Endothelial cell of umbilical vein (primary cell): ENCODE measurements around the gene FTH1. TPM values are rescaled to one million over a fixed set of nuclear protein-coding genes. Genes with fewer than 3 reads are reported as not detected.

Source experiments
- BruUV-seq: library from RNA; stranded (reverse); fragments of 400-500 nt; replicated peaks from 2 replicates; lab custom pipeline; 2021; lab: Mats Ljungman, UMichigan
- CTCF ChIA-PET: fragments of 300-600, 350-600 bp; sonication (Branson Sonifier 250); formaldehyde crosslinking; loops from one replicate; lab custom pipeline; 2021; ENCODE audit warnings: antibody characterized with exemption, inconsistent platforms; lab: Charles Lee
- POLR2A ChIA-PET: fragments of 300-600, 350-600 bp; sonication (Branson Sonifier 250); formaldehyde crosslinking; loops from one replicate; lab custom pipeline; 2021; ENCODE audit warnings: antibody characterized with exemption, inconsistent platforms; lab: Charles Lee
- DNase-seq: peaks from one replicate; pipeline ENCODE4 v3.0.0-alpha.2; 2011; ENCODE audit warnings: low read depth, low spot score
- FAIRE-seq: peaks from 2 replicates; lab custom pipeline; 2011; peaks lifted over from hg19 to GRCh38; lab: Jason Lieb, UNC
- H2AFZ ChIP-seq: 2 replicates; pipeline ENCODE4 v1.6.0; 2012; ENCODE audit warnings: low read depth, low read length, control low read depth, inconsistent platforms
- H3K27ac ChIP-seq: 2 replicates; pipeline ENCODE4 v1.5.1; 2011; ENCODE audit warnings: low read depth, mild to moderate bottlenecking, control low read depth, low read length, moderate library complexity; ENCODE audit not compliant: insufficient read depth
- H3K27me3 ChIP-seq, 2 experiments: 2 replicates each; pipeline versions ENCODE4 v1.6.0 to v1.6.1; 2011; ENCODE audit warnings: low read length in 2 of 2, mixed read lengths in 1 of 2; ENCODE audit not compliant: control insufficient read depth in 2 of 2, insufficient read depth in 2 of 2
- H3K36me3 ChIP-seq, 2 experiments: 2 replicates in 1 of 2; 3 replicates in 1 of 2; pipeline ENCODE4 v1.5.1; 2011; ENCODE audit warnings: low read length in 2 of 2, mild to moderate bottlenecking in 1 of 2, moderate library complexity in 1 of 2; ENCODE audit not compliant: control insufficient read depth in 2 of 2, insufficient read depth in 2 of 2; ENCODE audit errors: extremely low read depth in 1 of 2
- H3K4me1 ChIP-seq: 3 replicates; pipeline ENCODE4 v1.5.1; 2011; ENCODE audit warnings: mild to moderate bottlenecking, low read length; ENCODE audit not compliant: control insufficient read depth, insufficient read depth; ENCODE audit errors: extremely low read depth
- H3K4me2 ChIP-seq: 2 replicates; pipeline ENCODE4 v1.6.1; 2011; ENCODE audit warnings: low read length, control low read depth, mixed read lengths; ENCODE audit not compliant: insufficient read depth
- H3K4me3 ChIP-seq, 3 experiments: fragments of 200-600 bp in 1 of 3; sonication (generic), shearing (Covaris generic) in 1 of 3; replicated peaks in 1 of 3; 2 replicates each; pipeline ENCODE4 v1.5.1; 2011 to 2016; ENCODE audit warnings: control low read depth in 3 of 3, low read length in 3 of 3, mild to moderate bottlenecking in 2 of 3, inconsistent platforms in 1 of 3, low read depth in 1 of 3, moderate library complexity in 1 of 3; ENCODE audit not compliant: insufficient read depth in 1 of 3
- H3K79me2 ChIP-seq: 2 replicates; pipeline ENCODE4 v1.6.0; 2012; ENCODE audit warnings: low read length, inconsistent platforms; ENCODE audit not compliant: control insufficient read depth, insufficient read depth
- H3K9ac ChIP-seq: replicated peaks from 2 replicates; pipeline ENCODE3; 2011; ENCODE audit warnings: low read length, control low read depth; ENCODE audit not compliant: insufficient read depth; ENCODE audit errors: extremely low read depth
- H3K9me1 ChIP-seq: replicated peaks from 3 replicates; pipeline ENCODE4 v1.6.0; 2011; ENCODE audit warnings: mild to moderate bottlenecking, low read length; ENCODE audit not compliant: control insufficient read depth, insufficient read depth; ENCODE audit errors: extremely low read depth
- H3K9me3 ChIP-seq: replicated peaks from 2 replicates; pipeline ENCODE4 v1.5.1; 2012; ENCODE audit warnings: low read length, inconsistent platforms; ENCODE audit not compliant: control insufficient read depth, insufficient read depth
- H4K20me1 ChIP-seq: replicated peaks from 2 replicates; pipeline ENCODE3; 2011; ENCODE audit warnings: mild to moderate bottlenecking, low read length; ENCODE audit not compliant: control insufficient read depth, insufficient read depth; ENCODE audit errors: extremely low read depth
- CTCF ChIP-seq, 2 donors: IDR thresholded peaks; 1 replicate in 1 of 2; 2 replicates in 1 of 2; pipeline ENCODE4 v1.5.1; 2011; ENCODE audit warnings: low read length in 2 of 2, mild to moderate bottlenecking in 2 of 2, moderate library complexity in 2 of 2, control low read depth in 1 of 2, inconsistent platforms in 1 of 2, low read depth in 1 of 2; ENCODE audit not compliant: insufficient read depth in 1 of 2; ENCODE audit errors: extremely low read depth in 1 of 2
- EZH2 ChIP-seq: IDR thresholded peaks from 2 replicates; pipeline ENCODE4 v1.6.1; 2012; ENCODE audit warnings: borderline replicate concordance, low read depth, mild to moderate bottlenecking, moderate library complexity, low read length, inconsistent platforms; ENCODE audit not compliant: severe bottlenecking
- FOS ChIP-seq: IDR thresholded peaks from 2 replicates; pipeline ENCODE4 v1.6.1; 2011; ENCODE audit warnings: mild to moderate bottlenecking, low read length, moderate library complexity, borderline replicate concordance; ENCODE audit not compliant: insufficient read depth
- GATA2 ChIP-seq: IDR thresholded peaks from 2 replicates; pipeline ENCODE4 v1.7.0; 2011; ENCODE audit warnings: low read depth, mild to moderate bottlenecking, moderate library complexity, mixed read lengths, low read length; ENCODE audit not compliant: insufficient read length, insufficient read depth
- JUN ChIP-seq: IDR thresholded peaks from 2 replicates; pipeline ENCODE4 v1.6.1; 2011; ENCODE audit warnings: borderline replicate concordance, low read depth; ENCODE audit not compliant: insufficient read length, insufficient read depth
- MYC ChIP-seq: IDR thresholded peaks from one replicate; pipeline ENCODE4 v1.6.1; 2011; ENCODE audit warnings: mild to moderate bottlenecking, low read depth, low read length
- POLR2A ChIP-seq: IDR thresholded peaks from 2 replicates; pipeline ENCODE4 v1.6.1; 2012; ENCODE audit warnings: low read depth, mild to moderate bottlenecking, control low read depth, low read length
- POLR2AphosphoS5 ChIP-seq: IDR thresholded peaks from 2 replicates; pipeline ENCODE4 v1.6.1; 2012; ENCODE audit warnings: low read depth, mild to moderate bottlenecking, control low read depth, low read length, moderate library complexity; ENCODE audit not compliant: insufficient read depth
- dilution Hi-C: fragments of 300-500 bp; cut with MboI; formaldehyde crosslinking; loops from one replicate; pipeline ENCODE4 v1.15.0; 2019; ENCODE audit warnings: low sequenced_read_pairs; ENCODE audit not compliant: extremely low pct_ligation_motif_present
- intact Hi-C: fragments of 100-400 bp; cut with micrococcal nuclease; formaldehyde crosslinking; loops from one replicate; pipeline ENCODE4 v1.10.0; 2022
- polyA plus RNA-seq, 4 experiments: library from polyadenylated mRNA; depleted of rRNA in 3 of 4; stranded (reverse) in 3 of 4; unstranded in 1 of 4; fragments of >200 nt; gene quantifications; 2 replicates each; pipeline versions ENCODE4 v1.2.1 to v1.2.3, GENCODE V29; 2011 to 2012; ENCODE audit warnings: missing spikeins in 1 of 4
- total RNA-seq: library from RNA; stranded (reverse); gene quantifications from 2 replicates; pipeline ENCODE4 v1.2.3, GENCODE V29; 2021
- TF ChIP-seq, protein P1 (sequence below): IDR thresholded peaks from 2 replicates; pipeline ENCODE4 v1.6.1; 2011; ENCODE audit not compliant: insufficient read depth, insufficient read length

Gene FTH1
- total and polyA plus RNA-seq, 2 donors (not counting 3 experiments of a cell fraction or from before 2014, with no cell fraction given), result 1,177 to 2,501 TPM

DNA sequence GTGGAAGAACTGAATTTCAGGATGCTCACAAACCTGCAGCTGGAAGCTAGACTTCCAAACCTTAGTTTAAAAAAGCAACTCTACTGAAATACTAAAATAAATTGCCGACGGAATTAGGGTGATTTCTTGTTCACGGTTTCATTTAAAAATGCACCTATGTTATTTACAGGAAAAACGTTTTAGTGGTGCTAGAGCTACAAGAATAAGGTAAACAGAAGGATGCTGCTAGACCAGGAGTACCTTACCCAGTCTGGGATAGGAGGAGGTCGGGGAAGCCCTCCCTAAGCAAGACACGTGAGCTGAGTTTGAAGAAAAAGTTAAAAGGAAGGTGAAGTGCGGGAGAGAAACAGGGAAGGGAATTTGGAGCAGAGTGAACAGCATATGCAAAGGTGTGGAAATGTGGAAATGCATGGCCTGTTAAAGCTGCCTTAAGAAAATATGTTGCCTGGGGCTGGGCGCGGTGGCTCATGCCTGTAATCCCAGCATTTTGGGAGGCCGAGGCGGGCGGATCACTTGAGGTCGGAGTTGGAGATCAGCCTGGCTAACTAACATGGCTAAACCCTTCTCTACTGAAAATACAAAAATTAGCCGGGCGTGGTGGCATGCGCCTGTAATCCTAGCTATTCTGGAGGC, 1.4 kb upstream of the FTH1 start:
- no peaks in the 10 kb centered on the region for H3K9me1 ChIP-seq
- peak overlapping the region; percentile 64 for H3K4me2 ChIP-seq
- no peaks in the 10 kb centered on the region for H4K20me1 ChIP-seq
- H3K79me2 ChIP-seq, result peaks cover 39% of the 10 kb centered on the region
- intact Hi-C loops, result loop anchor here (5.0 kb wide), 1 partner anchor 152 kb away; the partner anchor contains the start of gene FADS1
- peak overlapping the region; percentile 90 for H3K27ac ChIP-seq
- POLR2A ChIA-PET, result interaction anchor here (0.5 to 1.2 kb wide), 5 partner anchors 53 to 712 kb away, joined by 3 to 8 read pairs (median 3); no protein-coding TSS in a partner anchor
- dilution Hi-C loops, result no loop called here
- DNase-seq (no peak), FAIRE-seq (no peak)
- H3K4me3 ChIP-seq, result peak overlapping the region in 1 of 3 experiments; percentile 66
- H2AFZ ChIP-seq, result no peak overlapping the region
- H3K9ac ChIP-seq, result peak overlapping the region; percentile 92
- CTCF ChIA-PET, result interaction anchor here (1.0 to 11.1 kb wide), 3 partner anchors 56 to 113 kb away, joined by 3 to 147 read pairs (median 8); no protein-coding TSS in a partner anchor
- H3K27me3 ChIP-seq, result no peaks in the 10 kb centered on the region
- peaks cover 15% of the 10 kb centered on the region in 2 experiments for H3K36me3 ChIP-seq
- H3K9me3 ChIP-seq, result no peaks in the 10 kb centered on the region
- TF ChIP-seq MYC, result no peak
- no peak for TF ChIP-seq POLR2AphosphoS5
- TF ChIP-seq CTCF (IDR thresholded peaks at IDR 0.05; ENCODE audit: extremely low read depth in 1 of 2, insufficient read depth in 1 of 2, low read depth in 1 of 2, low read length in 2 of 2), result no peak
- no peak for TF ChIP-seq EZH2
- TF ChIP-seq POLR2A, result no peak
- TF ChIP-seq GATA2, result no peak
- TF ChIP-seq FOS, result no peak
- TF ChIP-seq JUN, result no peak
- TF ChIP-seq, protein P1, sequence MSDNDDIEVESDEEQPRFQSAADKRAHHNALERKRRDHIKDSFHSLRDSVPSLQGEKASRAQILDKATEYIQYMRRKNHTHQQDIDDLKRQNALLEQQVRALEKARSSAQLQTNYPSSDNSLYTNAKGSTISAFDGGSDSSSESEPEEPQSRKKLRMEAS, result no peak
- peaks cover 71% of the 10 kb centered on the region for H3K4me1 ChIP-seq
- no TSS peak for BruUV-seq
